ENCODE measurements around the gene EMILIN1. TPM values are rescaled to one million over a fixed set of nuclear protein-coding genes. Genes with fewer than 3 reads are reported as not detected.
"Not testable (repeated sequence)": the region's sequence is repeated elsewhere in the genome, so short reads cannot be mapped to it uniquely, and the experiment has no call there.

Gene EMILIN1
- total RNA-seq, 1 experiment from 2014 or later = 0.45 TPM

DNA sequence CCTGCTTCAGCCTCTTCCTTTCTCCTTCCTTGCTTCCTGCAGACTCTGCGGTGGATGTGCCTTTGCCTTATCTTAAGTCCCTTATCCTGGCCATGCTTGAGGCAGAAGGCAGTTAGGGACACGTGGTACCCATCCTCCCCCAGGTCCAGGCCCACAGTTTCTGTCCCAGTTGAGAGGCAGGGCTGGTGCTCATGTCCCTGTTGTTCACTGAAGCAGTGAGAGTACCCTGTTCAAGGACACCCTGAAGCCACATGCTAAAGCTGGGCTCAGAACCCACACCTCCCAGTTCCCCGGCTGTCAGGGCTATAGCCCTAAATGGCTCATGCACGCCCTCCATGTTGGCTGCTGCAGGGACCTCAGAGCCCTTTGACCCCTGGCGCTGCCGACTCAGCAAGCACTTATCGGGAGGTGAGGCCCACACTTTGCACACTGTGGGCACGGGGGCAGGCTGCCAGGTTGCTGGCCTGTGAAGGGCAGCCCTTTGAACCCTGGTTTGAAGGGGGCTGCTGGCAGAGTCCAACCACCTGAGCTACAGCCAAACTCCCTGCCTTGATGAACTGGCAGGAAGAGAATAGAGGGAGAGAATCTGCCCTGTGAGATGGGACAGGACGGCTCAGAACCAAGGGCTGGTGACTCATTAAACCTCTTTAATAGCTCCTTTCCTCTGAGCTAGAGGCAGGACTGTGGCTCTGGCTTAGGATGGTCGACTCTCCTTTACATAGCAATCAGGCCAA, 14.4 kb downstream of the EMILIN1 start:
- no peak for DNase-seq (ENCODE audit: low read depth)

DNA sequence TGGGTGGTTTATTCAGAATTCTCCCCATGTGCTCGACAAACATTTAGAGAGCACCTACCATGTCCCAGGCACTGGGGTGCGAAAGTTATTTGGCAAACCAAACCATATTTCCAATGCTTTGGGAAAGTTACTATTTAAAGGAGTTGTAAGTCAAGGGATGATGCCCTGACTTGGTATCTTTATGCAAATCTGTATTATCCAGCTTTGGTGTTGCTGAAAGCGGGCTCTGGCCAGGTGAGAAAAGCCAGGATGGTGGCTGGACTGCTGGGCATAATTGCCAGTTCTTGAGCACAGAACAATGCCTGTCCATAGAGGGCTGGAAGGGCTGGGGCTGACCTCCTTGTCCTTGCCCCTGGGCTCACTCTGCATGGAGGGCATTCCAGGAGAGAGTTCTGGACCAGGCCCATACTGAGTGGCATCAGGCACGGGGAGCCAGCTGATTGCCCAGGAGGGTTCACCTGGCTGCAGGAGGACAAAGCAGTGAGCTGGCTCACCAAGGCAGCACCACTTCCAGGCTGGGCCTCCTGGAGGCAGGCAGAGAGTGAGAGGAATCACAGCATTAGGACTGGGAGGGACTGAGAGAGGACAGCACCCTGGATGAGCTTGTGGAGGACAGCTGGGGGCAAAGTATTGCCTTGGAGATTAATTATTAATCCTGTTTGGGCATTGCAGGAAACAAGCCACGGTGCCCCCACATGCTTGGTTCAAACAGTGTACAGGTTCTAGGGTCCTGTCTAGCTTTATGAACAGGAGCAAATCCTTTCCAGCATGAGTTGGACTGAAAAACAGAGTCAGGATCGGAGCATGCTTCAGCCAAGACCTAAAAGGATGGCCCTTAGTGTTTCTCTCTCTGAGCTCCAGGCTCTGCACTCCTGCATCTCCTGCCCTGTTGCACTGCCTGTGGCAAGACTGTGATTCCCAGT, 15.3 kb downstream of the EMILIN1 start:
- DNase-seq (ENCODE audit: low read depth) = no peak

DNA sequence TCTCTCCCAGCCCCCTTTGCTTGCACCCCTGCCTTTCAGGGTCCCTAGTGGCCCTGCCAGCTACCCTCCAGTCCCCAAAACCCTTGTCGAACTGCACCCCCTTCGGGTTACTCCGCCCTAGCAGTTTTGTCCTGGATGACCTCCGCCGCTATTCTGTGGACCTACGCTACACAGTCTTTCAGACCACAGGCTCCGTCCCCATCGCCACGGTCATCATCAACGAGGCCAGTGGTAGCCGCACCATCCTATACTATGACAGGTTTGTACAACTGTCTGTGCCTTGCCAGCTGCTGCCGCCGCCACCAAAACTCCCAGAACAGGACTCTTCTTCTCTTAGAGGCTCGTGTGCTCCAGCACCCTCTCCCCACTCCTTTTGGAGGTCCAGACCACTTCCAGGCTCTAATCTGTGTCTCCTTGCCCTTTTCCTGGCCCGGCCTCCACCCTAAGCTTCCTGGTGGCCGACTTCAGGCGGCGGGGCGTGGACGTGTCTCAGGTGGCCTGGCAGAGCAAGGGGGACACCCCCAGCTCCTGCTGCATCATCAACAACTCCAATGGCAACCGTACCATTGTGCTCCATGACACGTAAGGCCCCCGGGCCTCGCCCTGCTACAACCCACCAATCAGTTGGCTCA, 16.1 kb downstream of the EMILIN1 start:
- DNase-seq (ENCODE audit: low read depth) = no peak

DNA sequence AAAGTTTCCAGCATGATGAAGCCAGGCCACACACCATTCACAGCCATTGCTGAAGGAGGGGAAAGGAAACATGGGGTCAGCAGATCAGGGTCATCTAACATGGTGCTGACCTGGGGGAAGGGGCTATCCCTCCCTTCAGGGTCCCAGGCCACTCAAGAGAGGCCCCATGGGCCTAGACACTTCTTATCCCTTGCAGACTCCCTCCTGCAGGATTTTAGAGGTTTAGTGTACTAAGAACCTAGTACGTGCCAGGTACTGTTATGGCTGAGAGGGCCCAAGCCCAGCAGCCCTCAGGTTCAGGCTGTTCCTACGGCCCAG, 17.0 kb downstream of the EMILIN1 start:
- no peak for DNase-seq (ENCODE audit: low read depth)

DNA sequence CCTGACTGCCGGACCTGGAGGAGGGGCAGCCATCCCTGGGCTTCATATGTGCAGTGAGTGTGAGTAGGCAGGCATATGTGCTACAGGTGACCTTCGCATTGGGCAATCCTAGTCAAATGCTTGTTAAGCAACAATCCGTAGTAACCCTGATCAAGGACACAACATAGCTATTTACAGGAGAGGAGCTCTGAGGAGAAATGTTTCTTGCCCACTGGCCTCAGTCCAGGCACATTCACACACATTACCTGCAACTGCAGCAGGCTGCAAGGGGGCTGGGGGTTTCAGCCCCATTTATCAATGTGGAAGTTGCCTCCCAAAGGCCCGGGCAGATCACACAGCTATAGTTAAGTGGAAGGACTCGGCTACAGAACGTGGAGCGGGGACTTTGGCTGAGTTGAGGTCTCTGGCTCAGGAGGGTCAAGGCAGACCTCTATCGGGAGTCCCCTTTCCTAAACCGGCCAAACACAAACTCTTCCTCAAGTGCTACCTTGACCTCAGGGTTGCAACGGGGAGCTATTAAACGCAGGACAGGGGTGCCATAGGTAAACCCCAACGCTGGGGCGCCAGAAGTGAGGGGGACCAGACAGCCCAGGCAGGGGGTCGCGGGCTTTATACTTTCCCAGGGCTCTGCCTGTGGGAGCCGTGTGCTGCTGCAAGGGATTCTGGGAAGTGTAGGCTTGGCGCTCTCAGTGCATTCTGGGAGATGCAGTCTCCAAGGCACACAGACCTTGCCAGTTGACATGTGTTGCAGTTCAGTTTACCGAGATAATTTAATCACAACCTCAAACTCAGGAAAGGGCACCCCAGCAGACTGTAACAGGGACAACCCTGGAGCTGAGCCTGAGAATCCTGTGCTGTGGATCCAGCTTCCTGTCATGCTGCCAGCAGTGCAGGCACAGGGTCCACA, 17.6 kb downstream of the EMILIN1 start:
- peak; percentile 52 for DNase-seq (ENCODE audit: low read depth)

DNA sequence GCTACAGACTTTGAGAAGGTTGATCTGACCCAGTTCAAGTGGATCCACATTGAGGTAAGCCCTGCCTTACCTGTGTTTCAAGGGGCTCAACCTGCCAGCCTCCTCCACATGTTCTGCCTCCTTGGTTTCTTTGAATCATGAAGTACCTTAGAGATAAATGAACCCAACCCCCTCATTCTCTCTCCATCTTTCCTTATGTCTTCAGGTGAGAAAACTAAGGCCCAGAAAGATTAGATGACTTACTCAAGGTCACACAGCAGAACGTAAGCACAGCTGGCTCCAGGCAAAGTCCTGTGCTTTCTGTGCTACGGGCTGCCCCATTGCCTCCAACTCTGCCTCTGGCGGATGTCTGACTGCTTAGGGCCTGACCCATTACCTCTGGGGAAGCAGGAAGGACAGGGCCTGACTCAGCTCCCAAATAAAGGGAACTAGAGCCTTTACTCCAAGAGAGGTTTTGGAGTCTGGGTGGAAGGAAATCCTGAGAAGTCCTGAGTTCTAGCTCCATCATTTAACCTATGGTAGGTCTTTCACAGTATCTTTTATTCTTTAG, 18.4 kb downstream of the EMILIN1 start:
- DNase-seq (ENCODE audit: low read depth) = no peak

DNA sequence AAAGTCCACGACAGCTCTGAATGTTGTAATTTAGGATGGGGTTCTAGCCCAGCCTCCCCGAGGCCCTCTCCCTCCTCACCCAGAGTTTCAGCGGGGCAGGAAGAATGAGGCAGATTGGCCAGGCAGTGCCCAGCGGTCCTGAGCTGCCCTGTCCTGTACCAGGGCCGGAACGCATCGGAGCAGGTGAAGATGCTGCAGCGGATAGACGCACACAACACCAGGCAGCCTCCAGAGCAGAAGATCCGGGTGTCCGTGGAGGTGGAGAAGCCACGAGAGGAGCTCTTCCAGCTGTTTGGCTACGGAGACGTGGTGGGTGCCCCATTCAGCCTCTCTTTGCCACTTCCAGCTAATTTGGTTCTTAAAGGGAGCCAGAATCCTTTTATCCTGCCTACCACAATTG, 18.9 kb downstream of the EMILIN1 start:
- no peak for DNase-seq (ENCODE audit: low read depth)

DNA sequence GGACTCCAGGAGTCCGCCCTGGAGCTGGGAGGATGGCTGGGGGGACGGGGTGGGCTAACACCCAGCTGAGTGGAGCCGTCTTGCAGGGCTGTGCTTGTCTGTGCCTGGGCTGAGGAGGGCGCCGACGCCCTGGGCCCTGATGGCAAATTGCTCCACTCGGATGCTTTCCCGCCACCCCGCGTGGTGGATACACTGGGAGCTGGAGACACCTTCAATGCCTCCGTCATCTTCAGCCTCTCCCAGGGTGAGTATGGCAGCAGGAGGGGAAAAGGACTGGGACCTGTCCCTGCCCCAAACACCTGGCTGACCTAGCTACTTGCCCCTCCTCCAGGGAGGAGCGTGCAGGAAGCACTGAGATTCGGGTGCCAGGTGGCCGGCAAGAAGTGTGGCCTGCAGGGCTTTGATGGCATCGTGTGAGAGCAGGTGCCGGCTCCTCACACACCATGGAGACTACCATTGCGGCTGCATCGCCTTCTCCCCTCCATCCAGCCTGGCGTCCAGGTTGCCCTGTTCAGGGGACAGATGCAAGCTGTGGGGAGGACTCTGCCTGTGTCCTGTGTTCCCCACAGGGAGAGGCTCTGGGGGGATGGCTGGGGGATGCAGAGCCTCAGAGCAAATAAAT, 21.0 kb downstream of the EMILIN1 start:
- no peak for DNase-seq (ENCODE audit: low read depth)

DNA sequence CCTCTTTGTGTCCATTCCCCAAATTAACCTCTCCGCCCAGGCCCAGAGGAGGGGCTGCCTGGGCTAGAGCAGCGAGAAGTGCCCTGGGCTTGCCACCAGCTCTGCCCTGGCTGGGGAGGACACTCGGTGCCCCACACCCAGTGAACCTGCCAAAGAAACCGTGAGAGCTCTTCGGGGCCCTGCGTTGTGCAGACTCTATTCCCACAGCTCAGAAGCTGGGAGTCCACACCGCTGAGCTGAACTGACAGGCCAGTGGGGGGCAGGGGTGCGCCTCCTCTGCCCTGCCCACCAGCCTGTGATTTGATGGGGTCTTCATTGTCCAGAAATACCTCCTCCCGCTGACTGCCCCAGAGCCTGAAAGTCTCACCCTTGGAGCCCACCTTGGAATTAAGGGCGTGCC, 21.6 kb downstream of the EMILIN1 start:
- no peak for DNase-seq (ENCODE audit: low read depth)

DNA sequence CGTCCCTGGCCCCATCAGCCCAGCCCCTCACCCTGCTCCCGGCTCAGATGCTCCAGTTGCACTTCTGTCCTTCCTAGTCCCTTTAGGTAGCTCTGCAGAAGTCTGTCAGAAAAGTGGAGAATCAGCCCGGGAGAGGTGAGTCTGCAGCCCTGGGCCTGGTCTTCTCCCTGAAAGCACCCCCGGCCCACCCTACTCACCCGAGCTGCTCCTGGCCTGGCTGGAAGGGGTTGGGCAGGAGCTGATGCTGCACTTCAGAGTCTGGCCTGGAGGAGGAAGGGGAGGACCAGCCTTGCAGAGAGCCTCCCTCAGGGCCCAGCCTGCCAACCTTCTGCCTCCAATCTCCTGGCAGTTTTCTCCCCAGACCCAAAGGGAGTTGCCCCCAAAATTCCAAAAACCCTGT, 23.9 kb downstream of the EMILIN1 start:
- DNase-seq (ENCODE audit: low read depth) = no peak

DNA sequence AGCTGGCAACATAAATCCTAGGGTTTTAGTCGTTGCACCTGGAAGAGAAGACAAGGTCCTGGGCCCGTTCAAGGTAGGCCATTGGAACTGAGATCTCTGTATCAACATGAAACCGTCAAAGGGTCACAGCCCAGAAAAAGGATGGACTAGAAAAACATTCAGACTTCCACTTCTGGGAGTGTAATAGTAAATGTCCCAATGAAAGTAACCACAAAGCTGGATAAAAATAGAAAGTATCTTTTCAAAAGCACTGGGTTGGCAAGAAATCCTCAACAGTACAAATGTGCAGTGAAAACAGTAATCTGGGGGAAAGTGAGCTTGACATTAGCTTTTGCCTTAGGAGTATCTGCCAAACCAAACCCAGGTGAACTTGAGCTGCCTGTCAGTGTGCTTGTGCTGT, 27.6 kb downstream of the EMILIN1 start:
- no peak for DNase-seq (ENCODE audit: low read depth)

DNA sequence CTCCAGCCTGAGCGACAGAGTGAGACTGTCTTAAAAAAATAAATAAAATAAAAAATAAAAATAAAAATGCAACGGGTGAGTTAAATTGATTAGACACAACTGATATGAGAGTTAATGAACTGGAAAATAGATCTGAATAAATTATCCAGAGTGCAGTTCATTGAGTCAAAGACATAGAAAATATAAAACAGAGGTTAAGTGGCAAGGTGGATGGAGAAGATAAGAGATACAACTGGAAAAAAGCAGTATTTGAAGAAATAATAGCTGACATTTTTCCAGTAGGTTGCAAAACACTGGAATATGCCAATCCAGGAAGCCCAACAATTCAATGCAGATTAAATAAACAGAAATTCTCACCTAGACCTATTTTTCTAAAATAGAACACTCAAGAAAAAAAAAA, 29.8 kb downstream of the EMILIN1 start:
- no peak for DNase-seq (ENCODE audit: low read depth)

DNA sequence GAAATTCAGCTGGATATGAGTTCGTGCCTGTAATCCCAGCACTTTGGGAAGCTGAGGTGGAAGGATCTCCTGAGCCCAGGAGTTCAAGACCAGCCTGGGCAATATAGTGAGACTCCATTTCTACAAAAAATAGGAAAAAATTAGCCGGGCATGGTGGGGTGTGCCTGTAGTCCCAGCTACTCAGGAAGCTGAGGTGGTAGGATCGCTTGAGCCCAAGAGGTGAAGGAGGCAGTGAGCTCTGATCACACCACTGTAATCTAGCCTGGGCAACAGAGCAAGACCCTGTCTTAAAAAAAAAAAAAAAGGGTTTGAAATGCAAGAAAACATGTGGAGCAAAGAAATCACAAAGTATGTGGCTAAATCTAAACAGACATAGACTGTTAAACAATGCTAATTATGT, 30.7 kb downstream of the EMILIN1 start:
- DNase-seq (ENCODE audit: low read depth) = no peak

DNA sequence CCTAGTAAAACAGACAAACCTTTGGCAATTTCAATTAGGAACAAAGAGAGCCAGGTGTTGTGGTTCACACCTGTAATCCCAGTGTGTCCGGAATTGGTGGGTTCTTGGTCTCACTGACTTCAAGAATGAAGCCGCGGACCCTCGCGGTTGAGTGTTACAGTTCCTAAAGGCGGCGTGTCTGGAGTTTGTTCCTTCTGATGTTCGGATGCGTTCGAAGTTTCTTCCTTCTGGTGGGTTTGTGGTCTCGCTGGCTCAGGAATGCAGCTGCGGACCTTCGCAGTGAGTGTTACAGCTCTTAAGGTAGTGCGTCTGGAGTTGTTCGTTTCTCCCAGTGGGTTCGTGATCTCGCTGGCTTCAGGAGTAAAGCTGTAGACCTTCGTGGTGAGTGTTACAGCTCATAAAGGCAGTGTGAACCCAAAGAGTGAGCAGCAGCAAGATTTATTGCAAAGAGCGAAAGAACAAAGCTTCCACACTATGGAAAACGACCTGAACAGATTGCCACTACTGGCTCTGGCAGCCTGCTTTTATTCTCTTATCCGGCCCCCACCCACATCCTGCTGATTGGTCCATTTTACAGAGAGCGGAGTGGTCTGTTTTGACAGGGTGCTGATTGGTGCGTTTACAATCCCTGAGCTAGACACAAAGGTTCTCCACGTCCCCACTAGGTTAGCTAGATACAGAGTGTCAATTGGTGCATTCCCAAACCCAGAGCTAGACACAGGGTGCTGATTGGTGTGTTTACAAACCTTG, 32.4 kb downstream of the EMILIN1 start:
- not testable (repeated sequence) for DNase-seq (ENCODE audit: low read depth)

DNA sequence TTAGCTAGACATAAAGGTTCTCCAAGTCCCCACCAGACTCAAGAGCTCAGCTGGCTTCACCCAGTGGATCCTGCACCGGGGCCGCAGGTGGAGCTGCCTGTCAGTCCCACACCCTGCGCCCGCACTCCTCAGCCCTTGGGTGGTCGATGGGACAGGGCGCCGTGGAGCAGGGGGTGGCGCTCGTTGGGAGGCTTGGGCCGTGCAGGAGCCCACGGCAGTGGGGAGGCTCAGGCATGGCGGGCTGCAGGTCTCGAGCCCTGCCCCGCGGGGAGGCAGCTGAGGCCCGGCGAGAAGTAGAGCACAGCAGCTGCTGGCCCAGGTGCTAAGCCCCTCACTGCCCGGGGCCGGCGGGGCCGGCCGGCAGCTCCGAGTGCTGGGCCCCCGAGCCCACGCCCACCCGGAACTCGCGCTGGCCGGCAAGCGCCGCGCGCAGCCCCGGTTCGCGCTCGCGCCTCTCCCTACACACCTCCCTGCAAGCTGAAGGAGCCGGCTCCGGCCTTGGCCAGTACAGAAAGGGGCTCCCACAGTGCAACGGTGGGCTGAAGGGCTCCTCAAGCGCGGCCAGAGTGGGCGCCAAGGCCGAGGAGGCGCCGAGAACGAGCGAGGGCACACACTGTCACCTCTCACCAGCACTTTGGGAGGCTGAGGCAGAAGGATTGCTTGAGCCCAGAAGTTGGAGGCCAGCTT, 33.1 kb downstream of the EMILIN1 start:
- not testable (repeated sequence) for DNase-seq (ENCODE audit: low read depth)

DNA sequence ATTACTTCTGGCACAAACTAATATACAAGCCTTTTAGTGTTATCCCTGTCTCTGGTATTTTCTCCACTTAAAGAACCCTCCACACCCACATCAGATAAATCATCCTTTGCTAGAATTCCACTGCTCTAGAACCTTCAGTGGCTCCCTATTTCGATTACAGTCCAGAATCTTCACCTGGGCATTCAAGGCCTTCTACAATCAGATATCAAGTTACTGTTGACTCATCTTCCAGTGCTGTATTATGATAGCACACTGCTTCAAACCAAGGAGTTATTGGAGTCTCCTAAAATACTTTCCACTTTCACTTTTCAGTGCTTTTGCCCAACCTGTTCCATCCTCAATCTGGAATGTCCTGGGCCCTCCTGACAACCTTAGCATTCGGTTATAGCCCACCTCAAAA, 37.1 kb downstream of the EMILIN1 start:
- DNase-seq (ENCODE audit: low read depth) = no peak

DNA sequence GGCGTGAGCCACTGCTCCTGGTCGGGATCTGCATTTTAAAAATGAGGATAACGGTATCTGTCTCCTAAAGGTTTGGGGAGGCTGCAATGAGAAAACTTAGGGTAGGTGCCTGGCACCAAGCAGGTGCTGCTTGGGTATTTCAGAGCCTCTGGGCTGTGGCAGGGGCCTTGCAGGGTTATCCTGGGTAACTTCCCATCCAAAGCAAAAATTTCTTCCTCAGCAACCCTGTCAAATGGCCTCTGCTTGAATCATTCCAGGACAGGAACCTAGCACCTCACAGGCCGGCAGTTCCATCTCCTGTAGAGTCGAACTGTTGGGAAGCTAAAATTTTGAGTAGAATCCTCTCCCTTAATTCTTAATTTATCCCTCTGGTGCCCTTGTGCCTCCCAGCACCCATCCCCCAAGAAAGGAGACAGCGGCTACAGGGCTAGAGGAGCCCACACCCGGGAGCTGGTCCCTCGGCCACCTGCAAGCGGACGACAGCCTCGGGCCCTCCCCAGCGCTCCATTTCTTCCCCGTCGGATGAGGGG, 39.6 kb downstream of the EMILIN1 start:
- no peak for DNase-seq (ENCODE audit: low read depth)

DNA sequence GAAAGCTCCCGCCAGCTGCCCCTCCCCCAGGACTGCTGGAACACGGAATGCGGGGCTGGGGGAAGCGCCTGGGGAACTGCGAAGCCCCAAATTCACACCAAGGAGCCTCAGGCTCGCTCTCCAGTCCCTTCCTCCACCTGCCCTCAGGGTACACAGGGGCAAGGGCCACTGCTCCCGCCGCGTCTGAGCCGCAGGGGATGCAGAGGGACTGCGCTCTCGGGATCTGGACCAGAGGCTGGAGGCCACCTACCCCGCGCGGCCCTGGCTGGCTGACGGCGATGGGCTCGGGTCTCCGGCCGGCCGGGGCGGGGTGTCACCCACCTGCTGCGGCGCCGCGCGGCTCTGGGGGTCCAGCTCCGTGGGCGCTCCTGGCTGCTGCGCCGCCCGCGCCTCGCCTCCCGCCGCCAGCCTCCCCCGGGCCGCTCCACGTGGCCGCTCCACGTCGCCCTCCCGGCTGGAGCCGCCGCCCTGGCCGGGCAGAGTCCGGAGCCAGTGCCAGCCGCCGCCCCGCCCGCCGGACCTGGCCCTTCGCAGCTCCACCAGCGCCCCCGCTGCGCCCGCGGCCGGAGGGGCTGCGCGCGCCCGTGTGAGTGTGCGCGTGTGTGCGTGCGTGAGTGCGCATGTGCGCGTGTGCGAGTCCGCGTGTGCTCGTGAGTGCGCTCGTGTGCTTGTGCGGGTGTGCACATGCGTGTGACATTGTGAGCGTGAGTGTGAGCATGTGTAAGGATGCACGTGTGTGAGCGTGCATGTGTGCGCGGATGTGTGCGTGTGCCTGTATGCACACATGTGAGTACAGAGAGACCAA, 40.3 kb downstream of the EMILIN1 start, which contains the start of gene CGREF1:
CGREF1 (minus strand) TSS at position 604 of the 805 bp plus-strand sequence. CDS start 14,762 bp downstream, outside the sequence.
- no peak for DNase-seq (ENCODE audit: low read depth)

Data from HT1080 (cell line).